Calu3 (cell line): ENCODE results near the gene SULT1A1. TPM values are rescaled to one million over a fixed set of nuclear protein-coding genes. Genes with fewer than 3 reads are reported as not detected.

Experiments used
- BruUV-seq: library from RNA; stranded (reverse); fragments of 400-500 nt; replicated peaks from 2 replicates; lab custom pipeline; 2021; lab: Mats Ljungman, UMichigan
- CTCF ChIA-PET: fragments of 300-600 bp; sonication (Branson Sonifier 250); formaldehyde crosslinking; loops from one replicate; lab custom pipeline; 2022; ENCODE audit warnings: antibody characterized with exemption; lab: Charles Lee
- DNase-seq: peaks from one replicate; pipeline ENCODE4 v3.0.0; 2022
- H3K27ac Mint-ChIP-seq: one replicate; pipeline ENCODE4 v1.8.0; 2022; ENCODE audit warnings: mixed read lengths; ENCODE audit not compliant: unreplicated experiment
- H3K27me3 Mint-ChIP-seq: one replicate; pipeline ENCODE4 v1.8.0; 2022; ENCODE audit warnings: mixed read lengths; ENCODE audit not compliant: unreplicated experiment
- H3K36me3 Mint-ChIP-seq: one replicate; pipeline ENCODE4 v1.8.0; 2022; ENCODE audit warnings: mild to moderate bottlenecking, moderate library complexity, mixed read lengths; ENCODE audit not compliant: insufficient read depth, unreplicated experiment
- H3K4me1 Mint-ChIP-seq: one replicate; pipeline ENCODE4 v1.8.0; 2022; ENCODE audit warnings: mild to moderate bottlenecking, low read depth, mixed read lengths; ENCODE audit not compliant: unreplicated experiment
- H3K4me3 Mint-ChIP-seq: one replicate; pipeline ENCODE4 v1.8.0; 2022; ENCODE audit warnings: mild to moderate bottlenecking, low read depth, moderate library complexity, mixed read lengths; ENCODE audit not compliant: unreplicated experiment
- H3K9me3 Mint-ChIP-seq: one replicate; pipeline ENCODE4 v1.8.0; 2022; ENCODE audit warnings: low read depth, mixed read lengths; ENCODE audit not compliant: unreplicated experiment
- CTCF ChIP-seq: fragments of 200-600 bp; IDR thresholded peaks from one replicate; pipeline ENCODE4 v1.8.0; 2022; ENCODE audit warnings: antibody characterized with exemption; ENCODE audit not compliant: unreplicated experiment
- intact Hi-C: fragments of 100-400 bp; cut with micrococcal nuclease; formaldehyde crosslinking; loops from one replicate; pipeline ENCODE4 v1.10.0; 2022; ENCODE audit not compliant: unreplicated experiment
- total RNA-seq: library from RNA; stranded (reverse); gene quantifications from 2 replicates; pipeline ENCODE4 v1.2.3, GENCODE V29; 2022

Gene SULT1A1
- total RNA-seq, 1 experiment from 2014 or later: 14.0 TPM

- intact Hi-C loops: no loop called here
- no peak for TF ChIP-seq CTCF
- Mint-ChIP-seq H3K27ac (no peak overlapping the region), H3K27me3 (no peaks in the 10 kb centered on the region), H3K9me3 (no peaks in the 10 kb centered on the region), H3K4me1 (peaks cover 8% of the 10 kb centered on the region), H3K4me3 (no peak overlapping the region), H3K36me3 (no peaks in the 10 kb centered on the region)
- DNase-seq: no peak
- CTCF ChIA-PET: no interaction called here
- BruUV-seq: no TSS peak
These were observed 23.4 kb downstream of the SULT1A1 start for GRCh38 chr16:28586466-28586865.

GRCh38 chr16:28585674-28586073 lies 24.2 kb downstream of the SULT1A1 start:
- no peak overlapping the region for H3K4me3 Mint-ChIP-seq
- H3K9me3 Mint-ChIP-seq: no peaks in the 10 kb centered on the region
- H3K36me3 Mint-ChIP-seq: no peaks in the 10 kb centered on the region
- no peaks in the 10 kb centered on the region for H3K27me3 Mint-ChIP-seq
- no peak for TF ChIP-seq CTCF
- peaks cover 8% of the 10 kb centered on the region for H3K4me1 Mint-ChIP-seq
- DNase-seq: no peak
- CTCF ChIA-PET: no interaction called here
- no TSS peak for BruUV-seq
- intact Hi-C loops: no loop called here
- no peak overlapping the region for H3K27ac Mint-ChIP-seq

GRCh38 chr16:28580726-28581315 lies 29.0 kb downstream of the SULT1A1 start:
- TF ChIP-seq CTCF: no peak
- Mint-ChIP-seq H3K27me3 (no peaks in the 10 kb centered on the region), H3K4me1 (no peaks in the 10 kb centered on the region), H3K9me3 (no peaks in the 10 kb centered on the region), H3K36me3 (no peaks in the 10 kb centered on the region), H3K27ac (no peak overlapping the region), H3K4me3 (no peak overlapping the region)
- no TSS peak for BruUV-seq
- DNase-seq: no peak
- CTCF ChIA-PET: no interaction called here
- intact Hi-C loops: no loop called here

- Mint-ChIP-seq H3K36me3 (no peaks in the 10 kb centered on the region), H3K4me3 (no peak overlapping the region), H3K9me3 (no peaks in the 10 kb centered on the region), H3K4me1 (no peaks in the 10 kb centered on the region), H3K27me3 (no peaks in the 10 kb centered on the region), H3K27ac (no peak overlapping the region)
- no TSS peak for BruUV-seq
- DNase-seq: no peak
- no peak for TF ChIP-seq CTCF
- CTCF ChIA-PET: interaction anchor here (0.5 kb wide), 1 partner anchor 443 kb away, joined by 4 read pairs; no protein-coding TSS in a partner anchor
- intact Hi-C loops: no loop called here
These were observed 34.3 kb downstream of the SULT1A1 start for GRCh38 chr16:28575446-28576109.
